Neural cell (in vitro differentiated cells): ENCODE measurements around the gene CDC123.

Experiments
- EP300 ChIP-seq: fragments of 450-650 bp; conservative IDR thresholded peaks from 2 replicates; pipeline ENCODE4 v1.6.1; 2014; ENCODE audit warnings: antibody characterized with exemption, mild to moderate bottlenecking, moderate library complexity; ENCODE audit not compliant: poor library complexity, severe bottlenecking
- EZH2 ChIP-seq: fragments of 200-600, 300-800 bp; shearing (Covaris generic), sonication (generic); IDR thresholded peaks from 2 replicates; pipeline ENCODE4 v1.6.1; 2014; ENCODE audit warnings: antibody characterized with exemption, low read length, borderline replicate concordance, mild to moderate bottlenecking; ENCODE audit not compliant: insufficient read depth, poor library complexity, severe bottlenecking
- MXI1 ChIP-seq: fragments of 450-650 bp; conservative IDR thresholded peaks from 2 replicates; pipeline ENCODE4 v1.6.1; 2014; ENCODE audit warnings: antibody characterized with exemption, mild to moderate bottlenecking; ENCODE audit not compliant: poor library complexity, severe bottlenecking
- RAD21 ChIP-seq: fragments of 450-650 bp; conservative IDR thresholded peaks from 2 replicates; pipeline ENCODE4 v1.6.1; 2014; ENCODE audit warnings: antibody characterized with exemption, mild to moderate bottlenecking, moderate library complexity
- TF ChIP-seq, protein P1 (sequence below): IDR thresholded peaks from 2 replicates; pipeline ENCODE4 v1.6.1; 2012; ENCODE audit warnings: borderline replicate concordance
- TF ChIP-seq, protein P2 (sequence below): fragments of 450-650 bp; IDR thresholded peaks from 2 replicates; pipeline ENCODE4 v1.5.1; 2014; ENCODE audit warnings: antibody characterized with exemption, mild to moderate bottlenecking, moderate library complexity; ENCODE audit not compliant: poor library complexity, severe bottlenecking

DNA sequence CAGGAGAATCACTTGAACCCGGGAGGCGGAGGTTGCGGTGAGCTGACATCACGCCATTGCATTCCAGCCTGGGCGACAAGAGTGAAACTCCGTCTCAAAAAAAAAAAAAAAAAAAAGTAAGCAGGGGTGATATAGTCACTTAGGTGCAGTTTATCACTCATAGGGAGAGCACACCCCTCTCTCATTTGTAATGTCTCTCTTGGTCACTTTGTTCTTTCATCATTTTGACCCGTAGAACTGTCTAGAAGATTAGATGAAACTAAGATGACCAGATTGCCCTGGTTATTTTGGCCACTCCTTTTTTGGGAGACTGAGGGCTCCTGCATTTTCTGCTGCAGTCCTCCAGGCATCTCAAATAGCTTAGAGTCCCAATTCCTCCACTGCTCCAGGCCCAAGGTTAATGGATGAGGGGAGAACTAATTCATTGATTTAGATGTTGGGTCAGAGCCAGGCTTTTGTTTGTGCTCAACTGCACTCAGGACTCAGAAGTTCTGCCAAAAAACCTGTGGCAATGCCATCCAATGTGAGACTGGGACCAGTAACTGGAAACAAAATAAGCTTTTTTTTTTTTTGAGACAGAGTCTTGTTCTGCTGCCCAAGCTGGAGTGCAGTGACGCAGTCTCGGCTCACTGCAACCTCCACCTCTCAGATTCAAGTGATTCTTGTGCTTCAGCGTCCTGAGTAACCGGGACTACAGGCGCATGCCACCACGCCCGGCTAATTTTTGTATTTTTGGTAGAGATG, 103.4 kb downstream of the CDC123 start:
- TF ChIP-seq EP300 (no peak), EZH2 (no peak), MXI1 (no peak), RAD21 (no peak)
- TF ChIP-seq, protein P1, sequence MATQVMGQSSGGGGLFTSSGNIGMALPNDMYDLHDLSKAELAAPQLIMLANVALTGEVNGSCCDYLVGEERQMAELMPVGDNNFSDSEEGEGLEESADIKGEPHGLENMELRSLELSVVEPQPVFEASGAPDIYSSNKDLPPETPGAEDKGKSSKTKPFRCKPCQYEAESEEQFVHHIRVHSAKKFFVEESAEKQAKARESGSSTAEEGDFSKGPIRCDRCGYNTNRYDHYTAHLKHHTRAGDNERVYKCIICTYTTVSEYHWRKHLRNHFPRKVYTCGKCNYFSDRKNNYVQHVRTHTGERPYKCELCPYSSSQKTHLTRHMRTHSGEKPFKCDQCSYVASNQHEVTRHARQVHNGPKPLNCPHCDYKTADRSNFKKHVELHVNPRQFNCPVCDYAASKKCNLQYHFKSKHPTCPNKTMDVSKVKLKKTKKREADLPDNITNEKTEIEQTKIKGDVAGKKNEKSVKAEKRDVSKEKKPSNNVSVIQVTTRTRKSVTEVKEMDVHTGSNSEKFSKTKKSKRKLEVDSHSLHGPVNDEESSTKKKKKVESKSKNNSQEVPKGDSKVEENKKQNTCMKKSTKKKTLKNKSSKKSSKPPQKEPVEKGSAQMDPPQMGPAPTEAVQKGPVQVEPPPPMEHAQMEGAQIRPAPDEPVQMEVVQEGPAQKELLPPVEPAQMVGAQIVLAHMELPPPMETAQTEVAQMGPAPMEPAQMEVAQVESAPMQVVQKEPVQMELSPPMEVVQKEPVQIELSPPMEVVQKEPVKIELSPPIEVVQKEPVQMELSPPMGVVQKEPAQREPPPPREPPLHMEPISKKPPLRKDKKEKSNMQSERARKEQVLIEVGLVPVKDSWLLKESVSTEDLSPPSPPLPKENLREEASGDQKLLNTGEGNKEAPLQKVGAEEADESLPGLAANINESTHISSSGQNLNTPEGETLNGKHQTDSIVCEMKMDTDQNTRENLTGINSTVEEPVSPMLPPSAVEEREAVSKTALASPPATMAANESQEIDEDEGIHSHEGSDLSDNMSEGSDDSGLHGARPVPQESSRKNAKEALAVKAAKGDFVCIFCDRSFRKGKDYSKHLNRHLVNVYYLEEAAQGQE, result no peak
- TF ChIP-seq, protein P2, sequence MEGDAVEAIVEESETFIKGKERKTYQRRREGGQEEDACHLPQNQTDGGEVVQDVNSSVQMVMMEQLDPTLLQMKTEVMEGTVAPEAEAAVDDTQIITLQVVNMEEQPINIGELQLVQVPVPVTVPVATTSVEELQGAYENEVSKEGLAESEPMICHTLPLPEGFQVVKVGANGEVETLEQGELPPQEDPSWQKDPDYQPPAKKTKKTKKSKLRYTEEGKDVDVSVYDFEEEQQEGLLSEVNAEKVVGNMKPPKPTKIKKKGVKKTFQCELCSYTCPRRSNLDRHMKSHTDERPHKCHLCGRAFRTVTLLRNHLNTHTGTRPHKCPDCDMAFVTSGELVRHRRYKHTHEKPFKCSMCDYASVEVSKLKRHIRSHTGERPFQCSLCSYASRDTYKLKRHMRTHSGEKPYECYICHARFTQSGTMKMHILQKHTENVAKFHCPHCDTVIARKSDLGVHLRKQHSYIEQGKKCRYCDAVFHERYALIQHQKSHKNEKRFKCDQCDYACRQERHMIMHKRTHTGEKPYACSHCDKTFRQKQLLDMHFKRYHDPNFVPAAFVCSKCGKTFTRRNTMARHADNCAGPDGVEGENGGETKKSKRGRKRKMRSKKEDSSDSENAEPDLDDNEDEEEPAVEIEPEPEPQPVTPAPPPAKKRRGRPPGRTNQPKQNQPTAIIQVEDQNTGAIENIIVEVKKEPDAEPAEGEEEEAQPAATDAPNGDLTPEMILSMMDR, result no peak
